GM18520 (cell line): ENCODE data around the gene TMEM209.
A peak's percentile ranks its signal among the peaks of the same experiment; 100 is the strongest.
"Not testable (repeated sequence)": the region's sequence is repeated elsewhere in the genome, so short reads cannot be mapped to it uniquely, and the experiment has no call there.

Experiments
- ATAC-seq: cut with Tn5 transposase; IDR thresholded peaks from one replicate; pipeline ENCODE4 v1.9.1; 2021; ENCODE audit not compliant: unreplicated experiment

TMEM209 gene

GRCh38 chr7:130218806-130219620 lies 13.8 kb upstream of the TMEM209 start:
- no peak for ATAC-seq

- no peak for ATAC-seq
These were observed 11.5 kb upstream of the TMEM209 start for GRCh38 chr7:130216750-130217149.

DNA sequence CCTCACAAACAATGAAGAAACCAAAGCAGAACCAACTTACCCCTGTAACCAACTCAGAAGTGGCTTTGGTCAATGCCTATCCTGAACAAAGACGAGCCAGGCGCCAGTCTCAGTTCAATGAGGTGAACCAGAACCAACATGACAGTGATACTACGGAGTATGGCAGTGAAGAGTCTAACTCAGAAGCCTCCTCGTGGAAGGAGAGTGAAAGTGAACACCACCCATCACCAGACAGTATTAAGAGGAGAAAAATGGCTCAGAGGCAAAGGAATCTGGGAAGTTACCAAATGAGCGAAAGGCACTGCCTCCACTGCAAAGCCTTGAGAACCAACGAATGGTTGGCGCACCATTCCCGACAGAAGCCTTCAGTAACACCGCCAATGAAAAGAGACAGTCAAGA lies 10.8 kb upstream of the TMEM209 start:
- ATAC-seq, result no peak

DNA sequence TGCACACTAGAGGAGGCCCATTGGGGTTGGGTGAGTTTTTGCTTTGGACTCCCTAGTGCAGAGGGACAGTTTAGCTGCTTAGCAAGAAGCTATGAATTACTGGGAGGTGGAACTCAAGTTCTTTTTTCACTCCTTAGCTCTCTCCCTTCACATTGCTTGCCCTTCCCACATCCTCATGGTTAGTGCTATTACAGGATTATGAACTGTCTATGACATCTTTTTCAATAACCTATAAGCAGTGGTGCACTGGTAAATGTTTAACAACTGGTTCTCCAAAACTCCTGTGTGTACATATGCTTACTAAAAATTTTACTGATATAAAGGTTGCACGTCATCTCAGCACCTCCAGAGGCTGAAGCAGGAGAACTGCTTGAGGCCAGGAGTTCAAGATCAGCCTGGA lies 8.6 kb upstream of the TMEM209 start:
- no peak for ATAC-seq

DNA sequence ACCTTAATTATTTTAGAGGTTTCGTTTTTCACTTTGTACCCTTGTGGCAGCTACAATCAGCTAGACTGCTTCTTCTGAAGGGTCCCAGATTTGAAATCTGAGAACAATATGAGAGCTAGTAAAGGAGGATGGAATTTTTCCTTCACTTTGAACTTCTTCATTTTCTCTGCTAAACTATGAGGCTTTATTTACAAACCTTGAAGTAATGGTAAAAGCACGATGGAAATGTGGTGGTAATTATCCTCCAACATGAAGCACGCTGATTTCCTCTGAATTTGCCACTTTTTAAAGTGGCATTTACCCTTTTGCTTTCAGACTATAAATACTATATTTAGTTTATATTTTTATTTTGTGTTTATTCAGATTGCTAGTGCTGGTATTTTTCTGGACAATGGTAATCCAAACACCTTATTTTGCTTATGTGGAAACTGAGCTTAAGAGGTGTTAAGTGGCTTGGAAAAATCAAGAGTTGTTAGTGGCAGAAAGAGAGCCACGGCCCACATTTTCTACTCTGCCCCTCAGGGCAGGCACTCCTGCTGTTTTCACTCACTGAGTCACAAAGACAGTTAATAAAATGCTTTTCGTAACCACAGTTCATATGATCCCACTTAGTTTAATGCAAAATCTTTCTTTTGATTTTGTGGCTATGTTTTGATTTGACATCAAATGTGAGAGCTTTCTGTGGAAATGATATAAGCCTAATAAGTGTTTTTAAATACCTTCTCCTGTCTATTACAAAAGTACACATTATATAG lies 5.2 kb upstream of the TMEM209 start:
- no peak for ATAC-seq

- ATAC-seq, result no peak
These were observed 3.3 kb upstream of the TMEM209 start for GRCh38 chr7:130208516-130208915.

DNA sequence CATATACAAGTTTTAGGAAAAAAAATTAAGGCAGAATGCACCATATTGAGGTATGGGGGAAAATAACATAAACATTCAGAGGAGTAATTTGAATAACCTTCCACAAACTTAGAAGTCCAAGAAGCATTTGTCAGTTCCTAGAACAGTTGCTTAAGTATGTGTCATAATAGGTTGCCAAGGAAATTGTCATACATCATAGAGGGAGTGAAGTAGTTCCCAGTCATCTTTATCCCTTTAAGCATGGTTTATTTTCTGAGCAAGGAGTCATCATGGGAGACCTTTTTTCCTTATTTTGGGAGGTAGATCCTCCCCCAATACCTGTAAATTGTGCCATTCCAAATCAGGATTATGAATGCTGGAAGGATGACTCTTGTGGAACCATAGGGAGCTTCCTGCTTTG lies 2.4 kb upstream of the TMEM209 start, which contains the start of gene SSMEM1:
SSMEM1 (plus strand) TSS at position 219 of the 400 bp plus-strand sequence; CDS start at position 270, 51 bp downstream.
- no peak for ATAC-seq

DNA sequence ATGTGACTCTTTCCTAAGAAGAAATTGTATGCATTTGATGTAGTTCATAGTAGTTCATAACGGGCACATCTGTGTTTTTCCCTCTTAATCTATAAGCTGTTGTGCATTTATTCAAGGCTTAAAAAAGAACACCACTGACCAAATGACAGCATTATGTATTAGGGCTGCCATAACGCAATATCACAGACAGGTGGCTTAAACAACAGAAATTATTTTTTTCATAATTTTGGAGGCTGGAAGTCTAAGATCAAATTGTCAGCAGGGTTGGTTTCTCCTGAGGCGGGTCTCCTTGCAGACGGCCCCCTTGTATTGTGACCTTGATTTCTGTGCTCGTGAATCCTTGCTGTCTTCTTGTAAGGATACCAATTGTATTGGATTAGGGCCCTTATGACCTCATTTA lies 1.8 kb upstream of the TMEM209 start:
- ATAC-seq, result no peak

DNA sequence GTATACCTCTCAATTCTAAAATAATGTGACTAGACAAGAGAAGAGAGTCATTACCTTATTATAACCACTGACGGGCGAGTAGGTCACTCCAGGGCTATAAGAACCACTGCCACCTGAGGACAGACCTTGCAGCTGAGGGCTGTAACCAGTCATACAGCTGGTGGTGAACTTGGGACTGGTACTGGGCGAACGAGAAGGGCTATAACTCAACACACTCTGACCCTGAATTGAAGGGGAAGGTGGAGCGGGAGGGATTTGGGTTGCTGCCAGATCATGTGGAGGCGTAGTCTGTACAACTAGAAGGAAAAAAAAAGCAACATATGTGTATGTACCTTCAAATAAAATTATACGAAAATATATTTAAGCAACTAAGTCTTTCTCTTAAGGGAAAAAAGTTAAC lies 3.4 kb downstream of the TMEM209 start:
- no peak for ATAC-seq

- no peak for ATAC-seq
These were observed 8.1 kb downstream of the TMEM209 start for GRCh38 chr7:130197094-130197493.

DNA sequence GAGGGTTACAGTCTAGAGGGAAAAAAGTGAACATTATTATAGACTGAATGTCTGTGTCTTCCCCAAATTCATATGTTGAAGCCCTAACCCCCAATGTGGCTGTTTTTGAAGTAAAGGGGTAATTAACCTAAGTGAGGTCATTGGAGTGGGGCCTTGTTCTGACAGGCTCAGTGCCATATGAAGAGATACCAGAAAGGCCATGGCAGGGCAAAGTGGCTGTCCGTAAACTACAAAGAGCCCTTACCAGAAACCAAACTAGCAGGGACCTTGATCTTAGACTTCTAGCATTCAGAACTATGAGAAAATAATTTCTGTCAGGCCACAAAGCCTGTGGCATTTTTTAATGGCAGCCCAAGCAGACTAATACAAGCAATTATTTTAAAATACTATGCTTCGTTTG lies 8.7 kb downstream of the TMEM209 start:
- no peak for ATAC-seq

DNA sequence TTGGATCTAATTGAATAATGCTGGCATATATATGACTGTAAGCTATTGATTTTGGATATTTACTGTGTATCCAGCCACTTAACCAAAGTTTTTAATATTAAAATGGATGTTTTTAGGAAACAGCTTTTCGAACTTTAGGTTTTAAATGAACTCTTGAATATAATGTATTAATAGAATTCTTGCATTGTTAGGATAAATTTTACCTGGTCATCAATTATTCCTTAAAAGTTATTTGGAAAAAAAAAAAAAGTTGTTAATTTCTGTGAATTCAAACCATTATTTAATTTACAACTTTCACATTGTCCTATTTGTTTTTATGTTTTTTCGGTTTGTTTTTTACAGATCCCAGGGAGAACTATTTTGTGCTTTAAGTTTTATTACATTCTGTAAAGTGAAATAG lies 9.8 kb downstream of the TMEM209 start:
- no peak for ATAC-seq

DNA sequence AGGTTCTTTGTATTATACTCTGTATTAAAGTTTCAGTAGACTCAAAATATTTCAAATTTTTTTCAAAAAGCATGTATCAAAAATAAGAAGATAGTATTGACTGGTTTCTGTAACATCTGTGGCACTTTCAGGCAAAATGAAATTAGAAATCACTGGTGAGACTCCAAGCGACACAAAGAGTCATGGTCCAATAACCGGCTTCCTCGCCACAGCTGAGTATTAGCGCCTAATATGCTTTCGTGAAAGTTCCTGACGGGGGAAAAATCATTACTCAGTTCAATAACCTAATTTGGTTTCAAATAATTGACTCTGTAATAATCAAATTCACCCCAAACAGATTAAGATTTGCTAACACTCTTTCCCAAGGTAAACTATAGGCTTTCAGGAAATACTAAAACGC lies 13.4 kb downstream of the TMEM209 start:
- no peak for ATAC-seq

DNA sequence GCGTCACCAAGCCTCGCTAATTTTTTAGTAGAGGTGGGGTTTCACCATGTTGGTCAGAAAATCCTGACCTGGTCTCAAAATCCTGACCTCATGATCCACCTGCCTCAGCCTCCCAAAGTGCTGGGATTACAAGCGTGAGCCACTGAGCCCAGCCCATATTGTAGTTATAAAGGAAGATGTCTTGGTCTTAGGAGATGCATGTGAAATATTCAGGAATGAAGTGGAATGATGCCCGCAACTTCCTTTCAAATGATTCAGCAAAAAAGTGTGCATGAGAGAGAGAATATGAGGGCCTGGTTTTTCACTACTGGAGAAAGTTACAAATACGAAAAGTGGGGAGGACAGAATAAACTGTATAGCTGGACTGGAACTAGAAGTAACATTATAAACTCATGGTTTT lies 15.9 kb downstream of the TMEM209 start:
- no peak for ATAC-seq

DNA sequence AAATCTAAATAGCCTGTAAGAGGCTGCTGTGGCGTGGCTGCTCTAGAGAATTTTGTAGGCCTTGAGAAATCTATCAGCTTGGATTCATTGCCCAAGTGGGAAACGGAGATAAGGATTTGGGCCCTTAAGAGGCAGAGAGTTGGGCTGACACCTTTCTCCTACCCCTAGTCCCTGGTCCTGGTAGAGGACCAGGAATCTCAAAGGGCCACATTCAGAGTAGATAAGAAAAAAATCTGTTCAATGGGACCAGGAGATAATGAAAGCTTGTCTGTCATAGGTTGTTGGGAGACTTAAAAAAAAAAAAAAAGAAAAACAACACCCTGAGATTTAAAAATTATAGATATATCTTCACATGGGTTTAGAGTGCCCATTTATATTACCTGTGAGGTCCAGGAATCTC lies 17.8 kb downstream of the TMEM209 start:
- ATAC-seq, result no peak

DNA sequence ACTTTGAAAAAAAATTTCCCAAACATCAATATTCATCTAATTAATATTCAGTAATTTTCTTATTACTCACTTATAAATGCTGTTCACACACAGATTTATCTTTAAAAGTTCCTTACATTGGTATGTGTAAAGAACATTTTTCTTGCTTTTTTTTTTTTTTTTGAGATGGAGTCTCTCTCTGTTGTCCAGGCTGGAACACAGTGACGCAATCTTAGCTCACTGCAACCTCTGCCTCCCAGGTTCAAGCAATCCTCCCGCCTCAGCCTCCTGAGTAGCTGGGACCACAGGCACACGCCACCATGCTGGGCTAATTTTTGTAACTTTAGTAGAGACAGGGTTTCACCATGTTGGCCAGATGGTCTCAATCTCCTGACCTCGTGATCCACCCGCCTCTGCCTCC lies 20.9 kb downstream of the TMEM209 start:
- ATAC-seq, result not testable (repeated sequence)

- ATAC-seq, result peak; percentile 55
These were observed 22.2 kb downstream of the TMEM209 start for GRCh38 chr7:130182990-130183389.

GRCh38 chr7:130181263-130181605 lies 24.0 kb downstream of the TMEM209 start:
- no peak for ATAC-seq

DNA sequence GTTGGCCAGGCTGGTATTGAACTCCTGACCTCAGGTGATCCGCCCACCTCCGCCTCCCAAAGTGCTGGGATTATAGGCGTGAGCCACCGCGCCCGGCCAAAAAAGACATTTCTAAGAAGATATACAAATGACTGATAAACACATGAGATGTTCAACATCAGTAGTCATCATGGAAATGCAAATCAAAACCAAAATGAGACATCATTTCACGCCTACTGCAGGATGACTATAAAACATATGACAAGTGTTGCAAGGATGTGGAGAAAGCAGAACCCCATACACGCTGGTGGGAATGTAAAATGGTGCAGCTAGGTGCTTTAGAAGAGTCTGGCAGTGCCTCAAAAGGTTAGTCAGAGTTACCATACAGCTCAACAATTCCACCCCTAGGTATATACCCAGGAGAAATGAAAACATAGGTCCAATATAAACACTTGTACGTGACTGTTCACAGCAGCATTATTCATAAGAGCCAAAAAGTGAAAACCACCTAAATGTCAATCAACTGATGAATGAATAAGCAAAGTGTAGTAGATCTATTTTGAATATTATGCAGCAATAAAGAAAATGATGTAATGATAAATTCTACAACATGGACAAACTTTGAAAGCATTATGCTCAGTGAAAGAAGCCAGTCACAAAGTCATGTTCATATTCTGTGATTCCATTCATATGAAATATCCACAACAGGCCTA lies 24.5 kb downstream of the TMEM209 start:
- peak; percentile 35 for ATAC-seq

DNA sequence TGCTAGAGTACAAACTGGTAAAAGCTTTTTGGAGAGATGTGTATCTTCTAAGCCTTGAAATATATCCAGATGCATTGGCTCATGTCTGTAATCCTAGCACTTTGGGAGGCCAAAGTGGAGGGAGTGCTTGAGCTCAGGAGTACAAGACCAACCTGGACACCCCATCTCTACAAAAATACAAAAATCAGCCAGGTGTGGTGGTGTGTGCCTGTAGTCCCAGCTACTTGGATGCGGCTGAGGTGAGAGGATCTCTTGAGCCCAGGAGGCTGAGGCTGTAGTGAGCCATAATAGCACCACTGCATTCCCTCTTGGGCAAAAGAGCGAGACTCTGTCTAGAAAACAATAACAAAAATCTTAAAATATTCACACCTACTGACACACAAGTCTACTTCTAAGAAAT lies 25.6 kb downstream of the TMEM209 start:
- ATAC-seq, result no peak

DNA sequence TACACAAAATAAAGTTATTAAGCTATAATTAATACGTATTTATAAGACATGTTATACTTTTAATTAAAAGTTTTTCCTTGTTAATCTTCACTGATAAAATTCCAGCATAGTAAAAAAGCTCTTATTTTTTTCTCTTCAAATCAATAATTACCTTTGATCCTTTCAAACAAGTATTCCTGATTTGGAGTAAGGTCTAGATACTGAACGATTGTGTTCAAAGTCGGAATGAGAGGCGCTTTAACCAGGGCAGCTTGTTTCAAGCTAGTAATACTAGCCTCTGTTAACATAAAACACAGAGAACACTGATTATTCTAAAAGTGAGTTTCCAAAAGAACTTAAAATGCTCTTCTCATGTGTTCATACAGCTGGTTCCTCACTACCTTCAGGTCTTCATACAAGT lies 27.0 kb downstream of the TMEM209 start:
- no peak for ATAC-seq
